IPS-15b (cell line): ENCODE measurements around the gene THOC3.
"Not testable (repeated sequence)": the region's sequence is repeated elsewhere in the genome, so short reads cannot be mapped to it uniquely, and the experiment has no call there.

Experiments used
- H3K27me3 ChIP-seq: one replicate; pipeline ENCODE4 v1.6.1; 2013; ENCODE audit warnings: low read length; ENCODE audit not compliant: control insufficient read depth, insufficient read depth
- H3K36me3 ChIP-seq: one replicate; pipeline ENCODE4 v1.6.1; 2013; ENCODE audit warnings: low read length; ENCODE audit not compliant: control insufficient read depth, insufficient read depth
- H3K4me1 ChIP-seq: one replicate; pipeline ENCODE4 v1.6.1; 2013; ENCODE audit warnings: mild to moderate bottlenecking, low read length; ENCODE audit not compliant: control insufficient read depth, insufficient read depth
- H3K4me3 ChIP-seq: one replicate; pipeline ENCODE4 v1.5.1; 2013; ENCODE audit warnings: low read depth, low read length
- H3K9ac ChIP-seq: one replicate; pipeline ENCODE4 v1.6.1; 2013; ENCODE audit warnings: low read depth, mild to moderate bottlenecking, low read length
- H3K9me3 ChIP-seq: one replicate; pipeline ENCODE4 v1.6.1; 2013; ENCODE audit warnings: mild to moderate bottlenecking, low read length; ENCODE audit not compliant: control insufficient read depth, insufficient read depth

THOC3 gene

DNA sequence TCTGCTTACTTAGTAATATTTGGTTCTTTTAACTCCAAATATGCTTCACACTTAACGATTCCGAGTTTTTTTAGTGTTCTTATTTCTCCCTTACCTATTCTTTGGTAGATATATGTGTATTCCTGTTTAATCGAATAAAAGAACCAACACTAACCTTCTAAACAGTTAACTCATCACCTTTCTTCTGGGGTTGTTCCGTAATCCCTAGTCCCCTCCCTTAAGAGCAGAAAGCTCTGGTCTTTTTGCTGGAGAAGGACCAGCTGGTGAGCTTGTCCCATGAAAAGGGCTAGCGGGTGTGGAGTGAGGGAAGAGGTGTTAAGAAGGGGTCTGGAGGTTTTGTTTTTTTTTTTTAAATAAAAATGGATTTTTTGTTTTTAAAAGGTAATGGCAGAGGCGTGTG lies 266 bp upstream of the THOC3 start:
- H3K4me1 ChIP-seq, H3K9ac ChIP-seq, H3K9me3 ChIP-seq, H3K36me3 ChIP-seq, H3K27me3 ChIP-seq: not testable (repeated sequence)
- peak overlapping the region; percentile 32 for H3K4me3 ChIP-seq

DNA sequence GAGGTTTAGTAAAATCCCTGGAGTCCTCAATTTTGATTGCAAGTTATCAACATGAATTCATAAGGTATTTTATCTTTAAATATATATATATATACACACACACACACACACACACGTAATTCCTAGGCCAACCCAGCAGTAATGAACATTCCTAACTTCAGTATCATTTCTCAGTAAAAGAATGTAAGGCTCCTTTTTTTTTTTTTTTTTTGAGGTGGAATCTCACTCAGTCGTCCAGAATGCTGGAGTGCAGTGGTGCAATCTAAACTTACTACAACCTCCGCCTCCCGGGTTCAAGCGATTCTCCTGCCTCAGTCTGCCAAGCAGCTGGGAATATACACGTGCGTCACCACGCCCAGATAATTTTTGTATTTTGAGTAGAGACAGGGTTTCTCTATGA lies 5.8 kb downstream of the THOC3 start:
- H3K9me3 ChIP-seq, H3K9ac ChIP-seq, H3K36me3 ChIP-seq, H3K27me3 ChIP-seq, H3K4me3 ChIP-seq, H3K4me1 ChIP-seq: not testable (repeated sequence)

- H3K4me3 ChIP-seq, H3K27me3 ChIP-seq, H3K36me3 ChIP-seq, H3K9ac ChIP-seq, H3K4me1 ChIP-seq, H3K9me3 ChIP-seq: not testable (repeated sequence)
These were observed 7.9 kb downstream of the THOC3 start for GRCh38 chr5:175960228-175960627.

- H3K9me3 ChIP-seq, H3K4me3 ChIP-seq, H3K4me1 ChIP-seq, H3K27me3 ChIP-seq, H3K9ac ChIP-seq, H3K36me3 ChIP-seq: not testable (repeated sequence)
These were observed 9.6 kb downstream of the THOC3 start for GRCh38 chr5:175958515-175958914.

GRCh38 chr5:175954107-175954506 lies 14.0 kb downstream of the THOC3 start:
- H3K27me3 ChIP-seq, H3K36me3 ChIP-seq, H3K9ac ChIP-seq, H3K9me3 ChIP-seq, H3K4me3 ChIP-seq, H3K4me1 ChIP-seq: not testable (repeated sequence)

DNA sequence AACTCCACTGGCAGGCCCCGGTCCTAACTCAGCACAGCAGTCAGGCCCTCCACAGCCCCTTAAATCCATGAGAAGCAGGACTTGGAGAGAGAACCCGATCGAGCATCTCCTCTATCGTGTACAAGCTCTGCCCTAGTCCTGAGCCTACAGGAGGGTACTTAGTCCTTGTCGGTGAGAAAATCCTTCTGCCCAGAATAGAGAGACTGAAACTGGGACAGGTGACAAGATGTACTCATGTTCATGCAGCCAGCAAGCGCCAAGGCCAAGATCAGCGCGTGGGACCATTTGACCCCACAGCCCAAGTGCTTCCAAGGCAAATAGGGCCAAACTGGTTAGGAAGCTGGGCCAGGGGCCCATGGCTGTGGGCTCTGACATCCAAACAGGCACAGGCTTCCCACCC lies 15.3 kb downstream of the THOC3 start:
- not testable (repeated sequence) for H3K9me3 ChIP-seq, H3K4me3 ChIP-seq, H3K36me3 ChIP-seq, H3K4me1 ChIP-seq, H3K9ac ChIP-seq, H3K27me3 ChIP-seq

DNA sequence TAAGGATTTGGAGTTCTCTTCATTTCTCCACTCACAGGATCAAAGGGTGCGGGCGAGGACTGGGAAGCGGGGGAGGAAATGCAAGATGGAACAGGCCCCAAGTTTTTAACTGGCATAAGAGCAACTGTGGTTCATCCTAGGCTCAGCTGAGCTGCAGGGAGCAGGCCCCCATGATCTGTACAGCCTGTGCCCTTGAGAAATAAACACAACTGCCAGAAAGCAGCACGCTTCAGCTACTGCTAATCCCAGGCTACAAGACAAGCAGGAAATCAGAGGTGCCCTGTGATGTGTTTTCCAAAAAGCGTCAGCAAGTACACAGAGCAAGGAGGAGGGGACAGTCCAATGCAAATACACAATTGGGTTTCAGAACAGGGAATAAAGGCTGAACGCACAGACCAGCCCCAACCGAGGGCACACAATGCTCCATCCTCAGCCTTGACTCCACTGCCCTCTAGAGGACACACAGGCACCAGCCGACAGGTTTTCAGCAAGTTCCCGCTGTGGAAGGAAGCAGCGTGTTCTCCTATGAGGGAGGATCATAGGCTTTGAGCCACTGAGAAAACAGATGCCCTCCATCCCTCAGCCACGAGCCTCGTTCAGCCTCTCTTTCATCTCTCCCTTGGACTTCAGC lies 16.7 kb downstream of the THOC3 start:
- H3K4me1 ChIP-seq, H3K36me3 ChIP-seq, H3K4me3 ChIP-seq, H3K9me3 ChIP-seq, H3K27me3 ChIP-seq, H3K9ac ChIP-seq: not testable (repeated sequence)

- not testable (repeated sequence) for H3K4me3 ChIP-seq, H3K9me3 ChIP-seq, H3K9ac ChIP-seq, H3K4me1 ChIP-seq, H3K36me3 ChIP-seq, H3K27me3 ChIP-seq
These were observed 19.6 kb downstream of the THOC3 start for GRCh38 chr5:175948329-175949108.

- H3K36me3 ChIP-seq, H3K4me1 ChIP-seq, H3K27me3 ChIP-seq, H3K9me3 ChIP-seq, H3K9ac ChIP-seq, H3K4me3 ChIP-seq: not testable (repeated sequence)
These were observed 24.9 kb downstream of the THOC3 start for GRCh38 chr5:175943253-175943652.

- not testable (repeated sequence) for H3K4me1 ChIP-seq, H3K27me3 ChIP-seq, H3K36me3 ChIP-seq, H3K9me3 ChIP-seq, H3K4me3 ChIP-seq, H3K9ac ChIP-seq
These were observed 27.5 kb downstream of the THOC3 start for GRCh38 chr5:175940632-175941031.

DNA sequence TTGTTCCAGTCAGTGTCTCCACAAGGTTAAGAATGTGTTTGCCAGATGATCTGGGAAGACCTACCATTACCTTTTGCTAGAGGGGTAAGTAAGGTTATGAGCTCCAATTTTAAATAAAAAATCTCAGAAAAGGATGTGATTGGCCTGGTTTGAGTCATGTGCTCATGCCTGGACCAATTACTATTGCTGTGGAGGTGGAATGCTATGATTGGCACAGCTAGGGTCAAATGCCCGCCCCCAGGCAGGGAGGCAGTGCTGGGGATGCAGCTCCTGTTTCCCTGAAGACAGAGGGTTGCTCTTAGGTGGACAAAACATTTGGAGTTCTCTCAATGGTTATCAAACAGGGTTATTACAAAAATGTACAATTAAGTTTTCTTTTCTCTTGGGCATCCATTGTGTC lies 29.6 kb downstream of the THOC3 start:
- H3K9me3 ChIP-seq, H3K4me1 ChIP-seq, H3K9ac ChIP-seq, H3K36me3 ChIP-seq, H3K27me3 ChIP-seq, H3K4me3 ChIP-seq: not testable (repeated sequence)

GRCh38 chr5:175928752-175929151 lies 39.4 kb downstream of the THOC3 start:
- not testable (repeated sequence) for H3K9me3 ChIP-seq, H3K4me3 ChIP-seq, H3K9ac ChIP-seq, H3K27me3 ChIP-seq, H3K36me3 ChIP-seq, H3K4me1 ChIP-seq
